HEK293 (cell line): ENCODE results near the gene NANP.

Experiments used
- CTCF ChIA-PET: fragments of 350-600 bp; formaldehyde crosslinking; extraction: SDS; loops from one replicate; lab custom pipeline; 2021; ENCODE audit warnings: antibody characterized with exemption; lab: Yijun Ruan, JAX
- POLR2A ChIA-PET: fragments of 300-600 bp; formaldehyde crosslinking; extraction: SDS; loops from one replicate; lab custom pipeline; 2020; ENCODE audit warnings: antibody characterized with exemption, inconsistent platforms; lab: Yijun Ruan, JAX
- H3K27ac ChIP-seq: fragments of 200-500 bp; sonication (Bioruptor generic); 2 replicates; pipeline ENCODE4 v1.5.1; 2014; ENCODE audit warnings: low read depth, low read length, control low read depth, inconsistent platforms; ENCODE audit errors: extremely low read depth
- H3K36me3 ChIP-seq, 2 experiments: fragments of 200-500 bp in 1 of 2; sonication (Bioruptor generic) in 1 of 2; 1 replicate in 1 of 2; 2 replicates in 1 of 2; pipeline ENCODE4 v1.5.1; 2014 to 2017; ENCODE audit warnings: inconsistent platforms in 2 of 2, low read length in 2 of 2; ENCODE audit not compliant: control insufficient read depth in 2 of 2, insufficient read depth in 1 of 2
- H3K4me1 ChIP-seq: fragments of 200-500 bp; sonication (Bioruptor generic); 2 replicates; pipeline ENCODE4 v1.5.1; 2014; ENCODE audit warnings: mild to moderate bottlenecking, low read length, inconsistent platforms; ENCODE audit not compliant: control insufficient read depth, insufficient read depth
- H3K4me3 ChIP-seq: 2 replicates; pipeline ENCODE4 v1.5.1; 2011; ENCODE audit warnings: low read depth, mild to moderate bottlenecking, control low read depth, low read length, moderate library complexity
- H3K9me3 ChIP-seq: fragments of 200-500 bp; sonication (Bioruptor generic); 2 replicates; pipeline ENCODE4 v1.5.1; 2014; ENCODE audit warnings: low read depth, low read length, inconsistent platforms; ENCODE audit not compliant: control insufficient read depth, insufficient read depth
- BCL11A ChIP-seq: fragments of 450-650 bp; formaldehyde crosslinking; IDR thresholded peaks from 2 replicates; pipeline ENCODE4 v1.5.1; 2016; ENCODE audit warnings: low read depth, missing biosample characterization, missing genetic modification characterization
- CTCF ChIP-seq: fragments of 450-650 bp; formaldehyde crosslinking; IDR thresholded peaks from 2 replicates; pipeline ENCODE4 v1.5.1; 2016; ENCODE audit warnings: missing biosample characterization, missing genetic modification characterization
- HIC1 ChIP-seq: fragments of 450-650 bp; formaldehyde crosslinking; IDR thresholded peaks from 2 replicates; pipeline ENCODE4 v1.5.1; 2016; ENCODE audit warnings: missing biosample characterization, missing genetic modification characterization
- KLF9 ChIP-seq: fragments of 450-650 bp; formaldehyde crosslinking; IDR thresholded peaks from 2 replicates; pipeline ENCODE4 v1.5.1; 2016; ENCODE audit warnings: missing biosample characterization, missing genetic modification characterization, low read depth
- PRDM2 ChIP-seq: fragments of 450-650 bp; formaldehyde crosslinking; IDR thresholded peaks from 2 replicates; pipeline ENCODE4 v1.5.1; 2016; ENCODE audit warnings: missing biosample characterization, missing genetic modification characterization, borderline replicate concordance
- SCRT1 ChIP-seq: fragments of 450-650 bp; formaldehyde crosslinking; IDR thresholded peaks from 2 replicates; pipeline ENCODE4 v1.5.1; 2016; ENCODE audit warnings: missing biosample characterization, missing genetic modification characterization, borderline replicate concordance
- SCRT2 ChIP-seq: fragments of 450-650 bp; formaldehyde crosslinking; IDR thresholded peaks from 2 replicates; pipeline ENCODE4 v1.5.1; 2016; ENCODE audit warnings: missing biosample characterization, missing genetic modification characterization
- ZEB2 ChIP-seq: fragments of 450-650 bp; formaldehyde crosslinking; IDR thresholded peaks from 2 replicates; pipeline ENCODE4 v1.5.1; 2016; ENCODE audit warnings: missing biosample characterization, missing genetic modification characterization
- ZNF280D ChIP-seq: fragments of 450-650 bp; formaldehyde crosslinking; IDR thresholded peaks from 2 replicates; pipeline ENCODE4 v1.5.1; 2016; ENCODE audit warnings: missing biosample characterization, missing genetic modification characterization
- ZNF335 ChIP-seq: fragments of 450-650 bp; formaldehyde crosslinking; conservative IDR thresholded peaks from 2 replicates; pipeline ENCODE4 v1.5.1; 2016; ENCODE audit warnings: missing biosample characterization, missing genetic modification characterization
- ZNF501 ChIP-seq: fragments of 450-650 bp; formaldehyde crosslinking; IDR thresholded peaks from 2 replicates; pipeline ENCODE4 v1.5.1; 2016; ENCODE audit warnings: missing biosample characterization, missing genetic modification characterization
- ZNF521 ChIP-seq: fragments of 450-650 bp; formaldehyde crosslinking; IDR thresholded peaks from 2 replicates; pipeline ENCODE4 v1.5.1; 2017; ENCODE audit warnings: missing biosample characterization, mild to moderate bottlenecking, missing genetic modification characterization
- ZNF621 ChIP-seq: fragments of 450-650 bp; formaldehyde crosslinking; IDR thresholded peaks from 2 replicates; pipeline ENCODE4 v1.5.1; 2017; ENCODE audit warnings: missing biosample characterization, missing genetic modification characterization
- ZNF624 ChIP-seq: fragments of 450-650 bp; formaldehyde crosslinking; IDR thresholded peaks from 2 replicates; pipeline ENCODE4 v1.5.1; 2017; ENCODE audit warnings: missing biosample characterization, missing genetic modification characterization
- ZNF701 ChIP-seq: fragments of 450-650 bp; formaldehyde crosslinking; IDR thresholded peaks from 2 replicates; pipeline ENCODE4 v1.5.1; 2016; ENCODE audit warnings: missing biosample characterization, missing genetic modification characterization

The NANP gene

GRCh38 chr20:25672659-25673235, 48.9 kb upstream of the NANP start:
- CTCF ChIA-PET: interaction anchor here (0.5 kb wide), 1 partner anchor 80 kb away, joined by 3 read pairs; no protein-coding TSS in a partner anchor

GRCh38 chr20:25669826-25670422, 46.1 kb upstream of the NANP start:
- ChIA-PET POLR2A (no interaction called here), CTCF (interaction anchor here (1.1 kb wide), 1 partner anchor 9 kb away, joined by 4 read pairs; no protein-coding TSS in a partner anchor)
- H3K27ac ChIP-seq: no peak overlapping the region

More at GRCh38 chr20:25672659-25673235, 48.9 kb upstream of the NANP start:
- no peak overlapping the region for H3K4me3 ChIP-seq
- H3K4me1 ChIP-seq: no peaks in the 10 kb centered on the region
- H3K9me3 ChIP-seq: no peaks in the 10 kb centered on the region
- no peak for TF ChIP-seq KLF9
- no peak for TF ChIP-seq ZNF501 (tag by site-specific recombination)
- no peak for TF ChIP-seq ZNF701 (tag by site-specific recombination)
- TF ChIP-seq BCL11A (tag by site-specific recombination): no peak
- TF ChIP-seq CTCF (tag by site-specific recombination): no peak
- no peak for TF ChIP-seq ZNF280D (tag by site-specific recombination)
- TF ChIP-seq ZEB2 (tag by site-specific recombination): no peak
- no peak for TF ChIP-seq ZNF521 (tag by site-specific recombination)
- H3K27ac ChIP-seq: no peak overlapping the region
- peaks cover 17 to 51% of the 10 kb centered on the region in 2 experiments for H3K36me3 ChIP-seq
- POLR2A ChIA-PET: no interaction called here

More at GRCh38 chr20:25669826-25670422, 46.1 kb upstream of the NANP start:
- H3K4me3 ChIP-seq: no peak overlapping the region
- peaks cover 5 to 23% of the 10 kb centered on the region in 2 experiments; a peak in 2 of 3 replicates for H3K36me3 ChIP-seq
- H3K9me3 ChIP-seq: no peaks in the 10 kb centered on the region
- no peak for TF ChIP-seq ZNF335 (tag by site-specific recombination)
- no peak for TF ChIP-seq ZNF624
- TF ChIP-seq ZNF501 (tag by site-specific recombination): no peak
- TF ChIP-seq PRDM2: no peak
- no peak for TF ChIP-seq ZNF621 (tag by site-specific recombination)
- peak; percentile 92 for TF ChIP-seq SCRT2 (tag by site-specific recombination)
- no peak for TF ChIP-seq HIC1 (tag by site-specific recombination)
- TF ChIP-seq SCRT1 (tag by site-specific recombination): peak; percentile 73; the same call in 1 of the 2 replicates
- H3K4me1 ChIP-seq: no peaks in the 10 kb centered on the region
